Activated T-helper 2 cell treated with anti-CD3 and anti-CD28 coated beads, Interferon-gamma antibody, Interleukin-2, Interleukin-4, amounts not matched to agents 10 μg/mL and 5 μg/mL and 100 μg/mL, durations not matched to agents 14 hours and 24 hours and 36 hours (primary cell): ENCODE results near the gene METTL25. TPM values are rescaled to one million over a fixed set of nuclear protein-coding genes. Genes with fewer than 3 reads are reported as not detected.
A peak's percentile ranks its signal among the peaks of the same experiment; 100 is the strongest.

Experiments used
- DNase-seq: peaks from one replicate; pipeline ENCODE4 v3.0.0; 2021; ENCODE audit warnings: low spot score
- H3K27ac Mint-ChIP-seq: one replicate; pipeline ENCODE4 v1.8.0; 2021; ENCODE audit warnings: mixed read lengths
- H3K27me3 Mint-ChIP-seq: one replicate; pipeline ENCODE4 v1.8.0; 2021; ENCODE audit warnings: low read depth, mixed read lengths
- H3K36me3 Mint-ChIP-seq: one replicate; pipeline ENCODE4 v1.8.0; 2021; ENCODE audit warnings: low read depth, mixed read lengths
- H3K4me1 Mint-ChIP-seq: one replicate; pipeline ENCODE4 v1.8.0; 2021; ENCODE audit warnings: low read depth, mixed read lengths
- H3K4me3 Mint-ChIP-seq: one replicate; pipeline ENCODE4 v1.8.0; 2021; ENCODE audit warnings: low read depth, mild to moderate bottlenecking, moderate library complexity, mixed read lengths
- H3K9me3 Mint-ChIP-seq: one replicate; pipeline ENCODE4 v1.8.0; 2021; ENCODE audit warnings: mixed read lengths
- intact Hi-C: fragments of 100-400 bp; cut with micrococcal nuclease; formaldehyde crosslinking; loops from one replicate; pipeline ENCODE4 v1.15.1; 2023
- total RNA-seq: library from RNA; stranded (reverse); gene quantifications from 2 replicates; pipeline ENCODE4 v1.2.3, GENCODE V29; 2022

The METTL25 gene
- total RNA-seq, 1 donor from 2014 or later: 6.9 TPM

DNA sequence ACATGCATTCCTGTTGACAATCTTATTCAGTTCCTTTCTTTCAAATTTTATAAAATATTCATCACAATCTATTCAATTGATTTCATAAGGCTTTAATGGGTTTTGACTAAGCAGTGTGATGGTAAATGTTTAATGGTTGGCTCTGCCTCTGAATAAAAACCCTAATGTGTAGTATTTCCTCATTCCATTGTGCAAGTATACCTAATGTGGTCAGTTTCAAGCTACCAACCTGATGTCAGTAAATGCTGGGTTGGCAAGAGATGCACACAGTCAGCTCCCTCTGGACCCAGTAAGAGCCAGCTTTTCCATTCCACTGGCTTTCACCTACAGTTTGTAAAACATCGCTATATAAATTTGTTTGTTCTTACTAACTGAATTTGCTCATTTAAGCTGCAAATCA lies 53.9 kb downstream of the METTL25 start:
- H3K27me3 Mint-ChIP-seq: no peaks in the 10 kb centered on the region
- no peaks in the 10 kb centered on the region for H3K36me3 Mint-ChIP-seq
- H3K9me3 Mint-ChIP-seq: no peaks in the 10 kb centered on the region
- no peaks in the 10 kb centered on the region for H3K4me1 Mint-ChIP-seq
- intact Hi-C loops: no loop called here
- no peak overlapping the region for H3K4me3 Mint-ChIP-seq
- H3K27ac Mint-ChIP-seq: no peak overlapping the region
- DNase-seq: no peak

DNA sequence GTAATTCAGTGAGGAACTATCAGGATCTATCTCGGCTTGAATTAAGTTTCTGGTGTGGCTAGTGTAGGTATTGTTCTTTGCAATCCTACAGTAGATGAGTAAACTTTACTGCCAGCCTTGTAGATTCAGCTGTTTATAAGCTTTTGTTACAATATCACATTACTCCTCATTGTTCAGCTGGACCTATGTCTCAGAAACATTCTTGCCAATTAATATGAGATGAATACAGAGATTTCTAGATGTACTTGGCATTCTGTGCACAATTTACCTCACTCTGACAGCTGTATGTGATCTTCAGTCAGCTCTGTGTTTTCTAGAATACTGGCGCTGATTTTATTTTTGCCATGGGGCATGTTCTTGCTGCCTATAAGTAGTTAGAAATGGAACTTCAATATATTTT lies 55.7 kb downstream of the METTL25 start:
- Mint-ChIP-seq H3K4me1 (no peaks in the 10 kb centered on the region), H3K27ac (no peak overlapping the region), H3K27me3 (no peaks in the 10 kb centered on the region), H3K36me3 (no peaks in the 10 kb centered on the region), H3K9me3 (no peaks in the 10 kb centered on the region), H3K4me3 (no peak overlapping the region)
- intact Hi-C loops: no loop called here
- DNase-seq: no peak

GRCh38 chr12:82414926-82415325 lies 56.6 kb downstream of the METTL25 start:
- DNase-seq: no peak
- no peaks in the 10 kb centered on the region for H3K27me3 Mint-ChIP-seq
- no peaks in the 10 kb centered on the region for H3K9me3 Mint-ChIP-seq
- H3K4me1 Mint-ChIP-seq: no peaks in the 10 kb centered on the region
- no peak overlapping the region for H3K4me3 Mint-ChIP-seq
- no peaks in the 10 kb centered on the region for H3K36me3 Mint-ChIP-seq
- intact Hi-C loops: no loop called here
- no peak overlapping the region for H3K27ac Mint-ChIP-seq

GRCh38 chr12:82415402-82415801 lies 57.1 kb downstream of the METTL25 start:
- Mint-ChIP-seq H3K4me3 (no peak overlapping the region), H3K9me3 (no peaks in the 10 kb centered on the region), H3K4me1 (no peaks in the 10 kb centered on the region), H3K36me3 (no peaks in the 10 kb centered on the region), H3K27ac (no peak overlapping the region), H3K27me3 (no peaks in the 10 kb centered on the region)
- no peak for DNase-seq
- intact Hi-C loops: no loop called here

- no peaks in the 10 kb centered on the region for H3K27me3 Mint-ChIP-seq
Observed at GRCh38 chr12:82425241-82425640, 66.9 kb downstream of the METTL25 start.

DNA sequence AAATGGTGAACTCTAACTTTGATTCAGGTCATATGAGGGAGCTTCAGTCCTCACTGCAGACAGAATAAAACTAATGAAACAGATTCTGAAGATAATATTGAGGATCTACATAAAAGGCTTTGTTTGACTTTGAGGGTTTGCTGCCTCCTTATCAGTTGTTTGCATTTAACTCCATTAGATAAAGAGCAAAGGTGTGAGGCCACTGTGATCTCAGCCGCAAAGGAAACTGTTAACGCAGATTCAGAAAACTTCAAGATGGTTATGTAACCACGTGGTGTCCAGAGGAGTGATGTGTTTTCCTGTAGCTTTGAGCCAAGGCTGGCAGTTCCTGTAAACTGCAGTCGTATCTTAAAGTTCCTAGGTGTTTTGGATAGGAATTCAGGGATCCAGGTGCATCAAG lies 67.8 kb downstream of the METTL25 start:
- H3K9me3 Mint-ChIP-seq: no peaks in the 10 kb centered on the region
- intact Hi-C loops: no loop called here

More at GRCh38 chr12:82425241-82425640, 66.9 kb downstream of the METTL25 start:
- H3K4me1 Mint-ChIP-seq: no peaks in the 10 kb centered on the region
- no peak overlapping the region for H3K4me3 Mint-ChIP-seq
- intact Hi-C loops: no loop called here
- DNase-seq: no peak
- no peak overlapping the region for H3K27ac Mint-ChIP-seq
- no peaks in the 10 kb centered on the region for H3K9me3 Mint-ChIP-seq
- no peaks in the 10 kb centered on the region for H3K36me3 Mint-ChIP-seq

DNA sequence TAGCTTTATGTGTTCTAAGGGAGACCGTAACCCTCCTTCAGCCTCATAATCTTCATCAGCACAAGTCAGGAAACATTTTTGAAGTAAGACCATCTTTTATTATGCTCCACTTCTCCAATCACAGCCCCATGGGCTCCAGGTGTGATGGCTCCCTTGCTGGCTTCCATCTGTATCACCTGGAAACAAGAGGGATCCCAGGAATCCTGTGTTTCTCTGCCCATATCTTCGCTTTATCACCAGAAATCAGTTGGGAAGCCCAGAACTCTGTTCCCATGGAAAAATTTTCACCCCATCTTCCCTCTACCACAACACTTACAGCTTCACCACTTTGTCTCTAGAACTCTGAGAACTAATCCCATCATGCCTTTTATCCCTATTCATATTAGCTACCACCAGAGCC lies 68.3 kb downstream of the METTL25 start:
- Mint-ChIP-seq H3K27me3 (no peaks in the 10 kb centered on the region), H3K4me1 (no peaks in the 10 kb centered on the region), H3K27ac (no peak overlapping the region)

More for the DNA sequence above, 67.8 kb downstream of the METTL25 start:
- H3K27ac Mint-ChIP-seq: no peak overlapping the region
- H3K27me3 Mint-ChIP-seq: no peaks in the 10 kb centered on the region
- no peaks in the 10 kb centered on the region for H3K4me1 Mint-ChIP-seq
- H3K4me3 Mint-ChIP-seq: no peak overlapping the region
- DNase-seq: no peak
- no peaks in the 10 kb centered on the region for H3K36me3 Mint-ChIP-seq

GRCh38 chr12:82430541-82431145 lies 72.3 kb downstream of the METTL25 start:
- DNase-seq: no peak
- intact Hi-C loops: no loop called here
- Mint-ChIP-seq H3K36me3 (no peaks in the 10 kb centered on the region), H3K9me3 (no peaks in the 10 kb centered on the region), H3K4me1 (no peaks in the 10 kb centered on the region), H3K27me3 (no peaks in the 10 kb centered on the region), H3K4me3 (no peak overlapping the region), H3K27ac (no peak overlapping the region)

More for the DNA sequence above, 68.3 kb downstream of the METTL25 start:
- DNase-seq: no peak
- H3K9me3 Mint-ChIP-seq: no peaks in the 10 kb centered on the region
- H3K36me3 Mint-ChIP-seq: no peaks in the 10 kb centered on the region
- intact Hi-C loops: no loop called here
- no peak overlapping the region for H3K4me3 Mint-ChIP-seq

DNA sequence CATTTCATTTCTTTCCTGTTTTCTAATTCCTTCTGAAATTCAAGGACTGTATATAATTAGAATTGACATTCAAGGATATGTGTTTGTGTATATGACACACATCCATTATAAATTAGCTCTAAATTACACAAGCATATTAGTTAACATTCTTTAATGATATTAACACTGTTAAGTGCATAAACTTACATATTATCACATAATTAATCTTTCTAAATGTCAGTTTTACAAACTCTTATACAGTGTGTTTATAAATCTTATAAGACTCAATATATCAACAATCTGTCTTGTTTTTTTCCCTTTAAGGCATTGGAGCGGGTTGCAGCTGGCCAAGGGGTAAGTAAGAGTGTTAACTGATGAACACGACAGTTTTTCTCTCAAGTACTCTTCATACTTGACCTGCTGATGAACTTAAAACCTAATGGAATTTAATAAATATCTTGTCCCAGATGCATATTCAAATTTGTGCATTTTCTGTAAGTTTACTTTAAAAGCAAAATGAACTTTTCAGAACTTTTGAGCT lies 76.1 kb downstream of the METTL25 start:
- DNase-seq: no peak
- Mint-ChIP-seq H3K9me3 (no peaks in the 10 kb centered on the region), H3K27ac (no peak overlapping the region), H3K4me1 (peaks cover 8% of the 10 kb centered on the region), H3K27me3 (no peaks in the 10 kb centered on the region), H3K36me3 (no peaks in the 10 kb centered on the region), H3K4me3 (no peak overlapping the region)
- intact Hi-C loops: no loop called here

- intact Hi-C loops: no loop called here
- Mint-ChIP-seq H3K4me3 (no peak overlapping the region), H3K27me3 (no peaks in the 10 kb centered on the region), H3K9me3 (no peaks in the 10 kb centered on the region), H3K27ac (no peak overlapping the region), H3K4me1 (peaks cover 8% of the 10 kb centered on the region), H3K36me3 (no peaks in the 10 kb centered on the region)
- no peak for DNase-seq
Observed at GRCh38 chr12:82436354-82436753, 78.0 kb downstream of the METTL25 start.

DNA sequence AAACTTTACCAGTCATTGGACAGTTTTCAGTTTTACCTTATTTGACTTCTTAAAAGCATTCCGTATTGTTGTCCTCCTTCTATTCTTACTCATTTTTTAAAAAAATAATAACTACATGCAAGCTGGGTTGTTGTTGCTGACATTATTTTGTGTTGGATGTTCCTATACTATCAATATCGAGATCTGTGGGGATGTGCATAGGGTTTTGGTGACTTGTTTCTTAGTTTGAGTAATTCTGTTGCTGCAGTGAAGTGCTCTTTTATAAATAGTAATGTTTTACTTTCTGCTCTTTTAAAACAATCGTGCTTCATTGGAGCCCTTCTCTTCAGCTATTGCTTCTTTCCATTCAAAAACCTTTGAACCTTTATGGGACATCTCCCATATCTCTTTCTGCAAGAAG lies 79.4 kb downstream of the METTL25 start:
- no peak overlapping the region for H3K4me3 Mint-ChIP-seq
- H3K36me3 Mint-ChIP-seq: no peaks in the 10 kb centered on the region
- H3K27ac Mint-ChIP-seq: no peak overlapping the region
- H3K9me3 Mint-ChIP-seq: no peaks in the 10 kb centered on the region
- H3K27me3 Mint-ChIP-seq: no peaks in the 10 kb centered on the region
- H3K4me1 Mint-ChIP-seq: peaks cover 8% of the 10 kb centered on the region
- DNase-seq: no peak
- intact Hi-C loops: no loop called here

GRCh38 chr12:82438356-82438755 lies 80.0 kb downstream of the METTL25 start:
- Mint-ChIP-seq H3K4me1 (peaks cover 8% of the 10 kb centered on the region), H3K4me3 (no peak overlapping the region), H3K27ac (peak overlapping the region; percentile 52), H3K27me3 (no peaks in the 10 kb centered on the region), H3K9me3 (no peaks in the 10 kb centered on the region), H3K36me3 (no peaks in the 10 kb centered on the region)
- intact Hi-C loops: no loop called here
- DNase-seq: no peak

DNA sequence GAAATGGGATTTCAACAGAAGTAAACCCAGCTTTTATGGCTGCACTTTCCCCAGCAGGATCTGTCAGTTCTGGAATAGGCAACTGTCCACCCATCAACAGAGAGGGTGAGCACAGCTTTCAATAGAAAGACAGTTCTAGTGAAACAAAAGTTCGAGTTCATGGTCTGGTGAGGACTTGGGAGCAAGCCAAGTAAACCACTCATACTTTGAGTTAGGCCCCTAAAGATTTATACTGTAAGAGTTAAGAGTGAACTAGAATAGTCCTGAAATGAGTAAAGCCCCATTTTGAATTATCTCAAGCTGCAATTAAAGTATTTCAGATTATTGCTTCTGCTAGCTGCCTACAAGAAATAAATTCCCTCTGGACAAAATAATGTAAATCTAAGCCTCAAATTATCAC lies 82.6 kb downstream of the METTL25 start:
- Mint-ChIP-seq H3K9me3 (no peaks in the 10 kb centered on the region), H3K36me3 (no peaks in the 10 kb centered on the region), H3K27me3 (no peaks in the 10 kb centered on the region), H3K4me1 (peaks cover 8% of the 10 kb centered on the region), H3K27ac (no peak overlapping the region), H3K4me3 (no peak overlapping the region)
- intact Hi-C loops: no loop called here
- no peak for DNase-seq
